HG02981 (cell line): ENCODE results near the gene HCAR2.
"Not testable (repeated sequence)": the region's sequence is repeated elsewhere in the genome, so short reads cannot be mapped to it uniquely, and the experiment has no call there.

ENCODE experiments used
- ATAC-seq: cut with Tn5 transposase; IDR thresholded peaks from one replicate; pipeline ENCODE4 v1.9.1; 2021; ENCODE audit warnings: mild to moderate bottlenecking, moderate library complexity; ENCODE audit not compliant: unreplicated experiment

HCAR2 gene

DNA sequence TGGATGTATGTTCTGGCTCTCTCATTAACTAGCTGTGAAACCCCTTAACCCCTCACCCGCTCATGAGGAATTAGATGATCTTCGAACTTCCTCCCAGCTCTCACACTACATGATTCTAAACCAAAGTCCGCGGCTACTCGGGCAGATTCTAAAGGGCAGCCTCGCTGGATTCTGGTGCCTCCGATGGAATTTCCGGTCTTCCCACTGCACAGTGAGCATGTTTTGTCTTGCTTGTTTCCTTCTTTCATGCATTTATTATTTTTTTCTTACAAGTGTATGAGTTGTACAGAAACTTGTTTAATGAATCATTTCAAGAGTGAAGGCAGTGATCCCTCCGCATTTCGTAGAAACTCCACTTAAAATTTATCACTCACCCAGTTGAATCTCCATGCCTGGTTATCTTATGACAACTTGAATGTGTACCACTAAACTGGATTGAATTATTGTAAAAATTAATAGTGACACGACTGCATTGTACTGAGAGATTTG lies 17.9 kb upstream of the HCAR2 start:
- no peak for ATAC-seq

- not testable (repeated sequence) for ATAC-seq
Measured at GRCh38 chr12:122716658-122717057, 13.5 kb upstream of the HCAR2 start, which contains the start of gene HCAR3. TSS of gene HCAR3 (minus strand) at chr12:122716811. CDS start at chr12:122716737, 74 bp downstream.

GRCh38 chr12:122715211-122715610 lies 12.1 kb upstream of the HCAR2 start:
- not testable (repeated sequence) for ATAC-seq

DNA sequence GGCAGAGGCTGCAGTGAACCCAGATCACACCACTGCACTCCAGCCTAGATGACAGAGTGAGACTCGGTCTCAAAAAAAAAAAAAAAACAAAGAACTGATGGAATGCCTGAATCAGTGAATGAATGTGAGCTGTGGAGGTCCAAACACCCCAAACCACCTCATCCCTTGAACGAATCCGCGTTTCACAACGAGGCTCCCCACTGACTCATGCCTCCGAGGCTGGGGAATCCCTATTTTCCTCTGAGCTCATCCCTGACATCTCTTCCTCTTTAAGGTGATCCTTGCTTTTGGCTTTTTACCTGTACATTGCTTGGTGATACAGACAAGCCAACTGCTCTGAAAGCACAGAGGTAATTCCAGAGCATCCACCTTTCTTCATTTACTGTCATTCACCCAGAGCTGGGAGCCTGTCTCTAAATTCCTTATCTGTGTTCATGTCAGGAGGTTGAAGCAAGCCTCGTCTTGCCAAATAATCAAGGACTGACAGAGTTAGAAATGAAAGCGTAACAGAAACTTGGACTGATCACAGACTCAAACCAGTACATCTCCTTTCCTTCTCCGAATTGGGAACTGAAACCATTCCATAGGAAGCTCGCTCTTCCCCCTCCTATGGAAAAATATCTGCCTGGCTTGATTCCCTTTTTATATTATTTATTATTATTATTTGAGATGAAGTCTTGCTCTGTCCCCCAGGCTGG lies 10.5 kb upstream of the HCAR2 start:
- ATAC-seq = not testable (repeated sequence)

GRCh38 chr12:122711266-122711665 lies 8.1 kb upstream of the HCAR2 start:
- ATAC-seq = not testable (repeated sequence)

- ATAC-seq = not testable (repeated sequence)
Measured at GRCh38 chr12:122710341-122710740, 7.2 kb upstream of the HCAR2 start.

DNA sequence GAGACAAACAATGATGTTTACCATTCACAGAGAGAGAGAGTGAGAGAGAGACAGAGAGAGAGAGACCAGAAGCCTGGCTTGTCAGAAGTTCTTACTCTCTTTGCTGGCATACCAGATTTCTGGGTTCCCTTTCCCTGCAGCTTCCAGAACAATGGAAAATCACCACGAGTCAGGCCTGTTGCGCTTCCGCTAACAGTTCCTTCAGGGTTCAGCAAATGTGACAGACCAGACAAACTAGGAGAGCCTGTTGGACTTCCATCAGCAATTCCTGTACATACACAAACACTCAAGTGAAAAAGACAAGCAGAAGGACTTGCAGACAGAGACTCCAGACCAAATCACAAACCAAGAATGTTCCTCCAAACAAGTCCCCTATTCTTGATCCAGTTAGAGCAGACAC lies 6.1 kb upstream of the HCAR2 start:
- ATAC-seq = not testable (repeated sequence)

DNA sequence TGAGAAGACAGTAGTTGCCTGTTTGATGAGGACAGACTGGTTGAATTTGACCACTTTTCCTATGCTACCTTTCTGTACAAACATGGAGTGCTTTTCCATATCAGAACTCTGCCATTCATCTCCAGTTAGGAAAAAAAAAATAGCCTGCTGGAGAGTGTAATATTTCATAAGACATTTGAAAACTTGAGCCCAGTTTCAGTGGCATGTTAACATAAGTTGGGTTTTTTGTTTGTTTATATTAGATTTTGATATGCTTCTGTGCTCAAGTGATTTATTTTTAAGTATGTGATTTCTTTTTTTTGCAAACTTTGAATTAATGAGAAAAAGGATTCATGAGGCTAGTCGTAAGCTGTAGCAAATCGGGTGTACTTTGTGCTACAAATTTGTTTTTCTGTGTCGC lies 684 bp upstream of the HCAR2 start:
- ATAC-seq = not testable (repeated sequence)

- not testable (repeated sequence) for ATAC-seq
Measured at GRCh38 chr12:122701481-122701880, 1.7 kb downstream of the HCAR2 start.

DNA sequence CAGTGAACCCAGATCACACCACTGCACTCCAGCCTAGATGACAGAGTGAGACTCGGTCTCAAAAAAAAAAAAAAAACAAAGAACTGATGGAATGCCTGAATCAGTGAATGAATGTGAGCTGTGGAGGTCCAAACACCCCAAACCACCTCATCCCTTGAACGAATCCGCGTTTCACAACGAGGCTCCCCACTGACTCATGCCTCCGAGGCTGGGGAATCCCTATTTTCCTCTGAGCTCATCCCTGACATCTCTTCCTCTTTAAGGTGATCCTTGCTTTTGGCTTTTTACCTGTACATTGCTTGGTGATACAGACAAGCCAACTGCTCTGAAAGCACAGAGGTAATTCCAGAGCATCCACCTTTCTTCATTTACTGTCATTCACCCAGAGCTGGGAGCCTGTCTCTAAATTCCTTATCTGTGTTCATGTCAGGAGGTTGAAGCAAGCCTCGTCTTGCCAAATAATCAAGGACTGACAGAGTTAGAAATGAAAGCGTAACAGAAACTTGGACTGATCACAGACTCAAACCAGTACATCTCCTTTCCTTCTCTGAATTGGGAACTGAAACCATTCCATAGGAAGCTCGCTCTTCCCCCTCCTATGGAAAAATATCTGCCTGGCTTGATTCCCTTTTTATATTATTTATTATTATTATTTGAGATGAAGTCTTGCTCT lies 3.0 kb downstream of the HCAR2 start:
- not testable (repeated sequence) for ATAC-seq

DNA sequence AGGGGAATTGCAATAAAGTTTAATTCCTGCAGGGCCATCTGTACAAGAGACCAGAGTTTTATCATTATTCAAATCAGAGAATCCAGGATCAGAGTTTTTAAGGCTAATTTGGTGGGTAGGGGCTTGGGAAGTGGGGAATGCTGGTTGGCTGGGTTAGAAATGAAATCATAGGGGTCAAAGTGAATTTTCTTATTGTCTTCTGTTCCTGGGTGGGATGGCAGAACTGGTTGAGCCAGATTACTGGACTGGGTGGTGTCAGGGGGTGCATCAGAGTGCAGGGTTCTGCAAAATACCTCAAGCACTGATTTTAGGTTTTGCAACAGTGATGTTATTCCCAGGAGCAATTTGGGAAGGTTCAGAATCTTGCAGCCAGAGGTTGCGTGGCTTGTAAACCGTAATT lies 6.2 kb downstream of the HCAR2 start:
- not testable (repeated sequence) for ATAC-seq

DNA sequence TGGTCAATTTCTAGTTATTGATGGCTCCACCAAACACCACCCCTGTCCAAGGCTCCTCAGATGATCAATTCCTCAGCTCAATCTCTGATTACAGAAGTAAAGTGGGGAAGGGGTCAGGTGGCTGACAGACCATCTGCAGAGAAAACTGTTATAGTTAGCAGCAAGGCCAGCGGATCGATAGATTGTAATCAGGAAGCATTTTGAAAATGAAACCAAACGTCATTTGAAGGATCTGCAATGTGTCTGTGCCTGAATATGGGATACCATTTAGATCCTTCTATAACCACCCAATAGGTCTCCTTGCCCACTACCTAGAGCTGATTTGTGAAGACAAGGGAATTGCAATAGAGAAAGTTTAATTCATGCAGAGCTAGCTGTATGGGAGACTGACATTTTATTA lies 11.6 kb downstream of the HCAR2 start:
- ATAC-seq = no peak

DNA sequence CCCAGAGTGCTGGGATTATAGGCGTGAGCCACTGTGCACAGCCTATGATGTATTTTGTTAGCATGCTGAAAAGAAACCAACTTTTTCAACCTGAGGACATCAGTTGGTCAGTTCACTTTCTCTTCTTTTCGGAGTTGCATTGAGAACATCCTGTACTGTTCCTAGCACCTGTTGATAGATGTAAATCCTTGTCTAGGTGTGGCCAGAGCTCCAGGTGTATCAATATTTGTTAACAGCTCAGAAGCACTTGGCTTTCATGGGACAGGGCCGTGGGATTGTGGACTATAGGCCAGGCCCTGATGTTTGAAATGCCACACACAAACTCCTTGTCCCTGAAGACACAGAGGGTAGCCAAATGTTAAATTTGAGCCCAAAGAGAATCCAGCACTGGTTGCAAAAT lies 14.9 kb downstream of the HCAR2 start:
- no peak for ATAC-seq

DNA sequence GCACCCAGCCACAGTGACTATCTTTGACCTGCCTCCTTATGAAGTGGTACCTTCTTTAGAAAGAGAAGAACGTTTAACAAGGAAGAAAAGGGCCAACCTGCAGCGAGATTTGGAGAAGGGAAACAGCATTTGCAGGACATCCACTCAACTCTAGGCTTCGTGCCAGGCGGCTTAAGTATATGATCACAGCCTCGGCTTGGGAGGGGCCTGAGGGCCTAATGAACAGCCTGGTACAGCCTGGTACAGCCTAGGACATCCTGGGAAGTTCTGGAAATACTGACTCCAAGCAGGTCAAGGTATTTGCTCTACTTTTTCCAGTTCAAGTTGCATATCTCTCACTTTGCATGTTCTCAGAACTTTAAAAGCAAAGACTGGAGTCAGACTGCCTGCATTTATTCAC lies 16.1 kb downstream of the HCAR2 start:
- ATAC-seq = no peak

DNA sequence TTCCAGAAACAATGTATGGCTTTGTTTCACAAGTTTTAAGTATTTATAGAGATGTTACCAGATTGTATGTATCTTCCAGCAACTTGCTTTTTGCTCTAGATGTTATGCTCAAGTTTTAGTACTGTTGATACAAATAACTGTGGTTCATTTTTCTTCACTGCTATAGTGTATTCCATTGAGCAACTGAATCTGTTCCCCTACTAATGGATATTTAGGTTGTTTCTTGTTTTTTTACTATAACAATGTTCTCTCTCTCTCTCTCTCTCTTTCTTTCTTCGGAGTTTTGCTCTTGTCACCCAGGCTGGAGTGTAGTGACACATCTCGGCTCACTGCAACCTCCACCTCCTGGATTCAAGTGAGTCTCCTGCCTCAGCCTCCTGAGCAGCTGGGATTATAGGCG lies 16.6 kb downstream of the HCAR2 start:
- ATAC-seq = no peak

DNA sequence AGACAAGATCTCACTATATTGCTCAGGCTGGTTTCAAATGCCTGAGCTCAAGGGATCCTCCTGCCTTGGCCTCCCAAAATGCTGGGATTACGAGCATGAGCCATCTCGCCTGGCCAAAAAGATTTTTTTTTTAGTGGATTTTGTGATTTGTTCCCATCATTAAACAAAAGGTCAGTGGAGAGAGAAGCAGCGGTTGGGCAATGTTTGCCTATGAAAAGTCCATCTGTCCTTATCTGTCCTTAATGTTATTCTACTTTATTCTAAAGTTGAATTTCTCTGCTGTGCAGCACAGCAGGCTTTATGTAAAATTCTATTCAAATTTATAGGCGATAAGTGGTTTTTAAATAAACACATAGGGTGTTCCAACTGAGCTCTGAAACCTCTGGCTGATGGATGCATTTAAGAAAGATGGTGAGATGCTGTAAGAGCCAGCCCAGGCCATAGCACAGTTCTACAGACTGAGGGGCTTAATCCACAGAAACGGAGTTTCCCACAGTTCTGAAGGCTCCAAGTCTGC lies 18.8 kb downstream of the HCAR2 start:
- ATAC-seq = no peak

DNA sequence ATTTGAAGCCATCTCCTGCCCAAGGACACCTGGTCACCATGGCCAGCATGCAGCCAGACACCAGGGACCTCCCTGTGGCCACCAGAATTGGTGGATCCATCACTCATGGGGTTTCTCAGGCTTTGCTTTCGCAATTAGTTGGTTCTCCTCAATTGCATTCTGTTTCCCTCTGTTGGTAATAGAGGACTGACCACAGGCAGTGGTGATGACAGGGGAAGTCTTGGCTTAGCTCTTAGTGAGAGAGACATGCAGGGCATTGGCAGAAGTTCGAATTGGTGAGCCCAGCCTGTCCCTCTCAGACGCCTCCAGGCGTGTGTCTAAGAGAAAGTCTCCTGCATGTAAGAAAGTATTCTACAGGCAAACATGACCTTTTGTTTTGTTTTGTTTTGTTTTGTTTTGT lies 21.3 kb downstream of the HCAR2 start:
- ATAC-seq = no peak

DNA sequence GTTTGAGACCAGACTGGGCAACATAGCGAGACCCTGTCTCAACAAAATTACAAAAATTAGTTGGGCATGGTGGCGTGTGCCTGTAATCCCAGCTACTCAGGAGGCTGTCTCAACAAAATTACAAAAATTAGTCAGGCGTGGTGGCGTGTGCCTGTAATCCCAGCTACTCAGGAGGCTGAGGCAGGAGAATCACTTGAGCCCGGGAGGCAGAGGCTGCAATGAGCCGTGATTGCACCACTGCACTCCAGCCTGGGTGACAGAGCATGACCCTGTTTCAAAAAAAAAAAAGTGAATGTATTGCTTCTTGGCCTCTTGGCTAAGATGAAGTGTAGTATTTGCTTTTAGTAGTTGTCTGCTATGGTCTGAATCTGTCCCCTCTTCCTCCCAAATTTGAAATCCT lies 22.2 kb downstream of the HCAR2 start:
- ATAC-seq = not testable (repeated sequence)

GRCh38 chr12:122676781-122677180 lies 26.4 kb downstream of the HCAR2 start:
- ATAC-seq = not testable (repeated sequence)

- not testable (repeated sequence) for ATAC-seq
Measured at GRCh38 chr12:122676015-122676414, 27.1 kb downstream of the HCAR2 start.

- ATAC-seq = no peak
Measured at GRCh38 chr12:122672515-122672914, 30.6 kb downstream of the HCAR2 start.
